ENCODE results near the gene UBE2L6. TPM values are rescaled to one million over a fixed set of nuclear protein-coding genes. Genes with fewer than 3 reads are reported as not detected.
A peak's percentile ranks its signal among the peaks of the same experiment; 100 is the strongest.

The UBE2L6 gene
- total and polyA plus RNA-seq, 12 donors = 34.4 to 108 (median 78.9) TPM

GRCh38 chr11:57514538-57515331 lies 52.7 kb downstream of the UBE2L6 start:
- no peaks in the 10 kb centered on the region for H3K36me3 ChIP-seq (replicated peaks in 1 of 2)
- H3K4me1 ChIP-seq (replicated peaks in 1 of 2) = peaks cover 7 to 14% of the 10 kb centered on the region in 2 donors
- TF ChIP-seq CTCF (IDR thresholded peaks at IDR 0.05) (no peak), POLR2A (IDR thresholded peaks at IDR 0.05) (no peak)
- 0 to 1% (median 0%) methylated on average over 43 to 57 of the region's 57 CpGs for WGBS, 4 donors
- H3K27me3 ChIP-seq = no peaks in the 10 kb centered on the region
- no peaks in the 10 kb centered on the region for H3K9me3 ChIP-seq (replicated peaks in 1 of 3)
- DNase-seq = peak; percentile 40 to 65 (median 54)
- intact Hi-C loops (cut with DNase I) = no loop called here
- H3K4me3 ChIP-seq = peak overlapping the region; percentile 36 to 96 (median 80)
- H3K27ac ChIP-seq = peak overlapping the region in 3 of 5 donors; percentile 4 to 54 (median 27)

GRCh38 chr11:57513911-57514537 lies 53.4 kb downstream of the UBE2L6 start:
- intact Hi-C loops (cut with DNase I) = no loop called here
- peak overlapping the region; percentile 36 to 96 (median 80) for H3K4me3 ChIP-seq
- no peaks in the 10 kb centered on the region for H3K36me3 ChIP-seq (replicated peaks in 1 of 2)
- 14 to 59% (median 19%) methylated on average over 7 to 35 of the region's 35 CpGs for WGBS, 4 donors
- H3K9me3 ChIP-seq (replicated peaks in 1 of 3) = no peaks in the 10 kb centered on the region
- H3K27ac ChIP-seq = peak overlapping the region in 1 of 5 donors; percentile 54
- peak; percentile 45 to 74 (median 60) for DNase-seq
- TF ChIP-seq CTCF (IDR thresholded peaks at IDR 0.05) (no peak), POLR2A (IDR thresholded peaks at IDR 0.05) (no peak)
- H3K4me1 ChIP-seq (replicated peaks in 1 of 2) = peaks cover 7 to 14% of the 10 kb centered on the region in 2 donors
- H3K27me3 ChIP-seq = no peaks in the 10 kb centered on the region

GRCh38 chr11:57513452-57513795 lies 54.0 kb downstream of the UBE2L6 start:
- H3K4me1 ChIP-seq (replicated peaks in 1 of 2) = peaks cover 7 to 14% of the 10 kb centered on the region in 2 donors
- TF ChIP-seq CTCF (IDR thresholded peaks at IDR 0.05) (no peak), POLR2A (IDR thresholded peaks at IDR 0.05) (no peak)
- no peak overlapping the region for H3K4me3 ChIP-seq
- intact Hi-C loops (cut with DNase I) = no loop called here
- H3K27ac ChIP-seq = no peak overlapping the region
- no peaks in the 10 kb centered on the region for H3K36me3 ChIP-seq (replicated peaks in 1 of 2)
- H3K27me3 ChIP-seq = no peaks in the 10 kb centered on the region
- DNase-seq = no peak
- H3K9me3 ChIP-seq (replicated peaks in 1 of 3) = no peaks in the 10 kb centered on the region
- WGBS, 4 donors = 46 to 71% (median 58%) methylated on average over 1 of the region's 1 CpG

- no peaks in the 10 kb centered on the region for H3K9me3 ChIP-seq (replicated peaks in 1 of 3)
- WGBS, 4 donors = 90 to 92% (median 91%) methylated on average over 12 of the region's 12 CpGs
- no peaks in the 10 kb centered on the region for H3K36me3 ChIP-seq (replicated peaks in 1 of 2)
- H3K27me3 ChIP-seq = no peaks in the 10 kb centered on the region
- peaks cover 7 to 14% of the 10 kb centered on the region in 2 donors for H3K4me1 ChIP-seq (replicated peaks in 1 of 2)
- TF ChIP-seq POLR2A (IDR thresholded peaks at IDR 0.05) (no peak), CTCF (IDR thresholded peaks at IDR 0.05) (no peak)
- no peak overlapping the region for H3K4me3 ChIP-seq
- intact Hi-C loops (cut with DNase I) = no loop called here
- no peak overlapping the region for H3K27ac ChIP-seq
- DNase-seq = no peak
Observed at GRCh38 chr11:57512646-57513451, 54.6 kb downstream of the UBE2L6 start.
